Heart left ventricle (tissue), 16 donors: ENCODE results near the gene PTPN3. TPM values are rescaled to one million over a fixed set of nuclear protein-coding genes. Genes with fewer than 3 reads are reported as not detected.
"Not testable (repeated sequence)": the region's sequence is repeated elsewhere in the genome, so short reads cannot be mapped to it uniquely, and the experiment has no call there.

Source experiments
- ATAC-seq, 4 donors: fragments of 200-7000 bp; cut with Tn5 transposase; one replicate each; pipeline ENCODE4 v1.9.1; 2020 to 2022; ENCODE audit warnings: moderate library complexity in 4 of 4, mild to moderate bottlenecking in 3 of 4, moderate number of reproducible peaks in 1 of 4
- DNase-seq, 5 donors: peaks; one replicate each; pipeline ENCODE4 v3.0.0-alpha.2; 2020
- H3K27ac ChIP-seq, 12 donors: fragments of 200-600 bp; sonication (generic) in 4 of 12; one replicate each; pipeline versions ENCODE4 v1.5.0 to v1.8.0; 2016 to 2022; ENCODE audit warnings: mild to moderate bottlenecking in 2 of 12
- H3K27me3 ChIP-seq, 9 donors: fragments of 200-600 bp; sonication (generic) in 2 of 9; one replicate each; pipeline versions ENCODE4 v1.5.1 to v1.8.0; 2016 to 2022; ENCODE audit warnings: mild to moderate bottlenecking in 3 of 9
- H3K36me3 ChIP-seq, 9 donors: fragments of 200-600 bp; sonication (generic) in 2 of 9; one replicate each; pipeline versions ENCODE4 v1.5.0 to v1.8.0; 2018 to 2022; ENCODE audit warnings: mild to moderate bottlenecking in 2 of 9
- H3K4me1 ChIP-seq, 12 donors: fragments of 200-600 bp; sonication (generic) in 4 of 12; one replicate each; pipeline versions ENCODE4 v1.5.0 to v1.8.0; 2016 to 2022; ENCODE audit warnings: mild to moderate bottlenecking in 3 of 12
- H3K4me3 ChIP-seq, 12 donors: fragments of 200-600 bp; sonication (generic) in 4 of 12; one replicate each; pipeline versions ENCODE4 v1.5.0 to v1.8.0; 2017 to 2022; ENCODE audit warnings: mild to moderate bottlenecking in 9 of 12, moderate library complexity in 4 of 12
- H3K9me3 ChIP-seq, 12 donors: fragments of 200-600 bp; sonication (generic) in 4 of 12; one replicate each; pipeline versions ENCODE4 v1.5.0 to v1.8.0; 2016 to 2022; ENCODE audit warnings: mild to moderate bottlenecking in 1 of 12
- POLR2A ChIP-seq, 2 donors: fragments of 450-650 bp; IDR thresholded peaks; one replicate each; pipeline ENCODE4 v1.6.1; 2017; ENCODE audit warnings: antibody characterized with exemption in 2 of 2, mild to moderate bottlenecking in 2 of 2, moderate library complexity in 2 of 2
- WGBS, 4 donors: extraction: QIAGEN DNeasy Blood & Tissue Kit in 2 of 4; methylation state at CpG; one replicate each; pipeline versions ENCODE4 v1.1.5 to v1.1.7; 2013 to 2018; 5-methylcytosine and 5-hydroxymethylcytosine counted together
- intact Hi-C, 10 donors: fragments of 100-400 bp; cut with DNase I; formaldehyde crosslinking; loops; one replicate each; pipeline versions ENCODE4 v1.11.1 to v1.14.2; 2022
- polyA plus RNA-seq, 2 donors: library from polyadenylated mRNA; stranded (reverse); fragments of 200-250 nt; gene quantifications; one replicate each; pipeline ENCODE4 v1.2.3, GENCODE V29; 2013
- total RNA-seq, 9 donors: library from RNA; depleted of rRNA in 2 of 9; stranded (reverse); fragments of >200 nt in 2 of 9; fragmentation: NEBNext Ultra II Directional in 3 of 9; extraction: Animal tissue kit (Norgen Biotek cat#: 25700) in 3 of 9; gene quantifications; one replicate each; pipeline versions ENCODE4 v1.1.0 to v1.2.4, GENCODE V29; 2016 to 2023
- TF ChIP-seq, protein P1 (sequence below), 12 donors: fragments of 200-600 bp; sonication (generic) in 4 of 12; IDR thresholded peaks; one replicate each; pipeline versions ENCODE4 v1.5.0 to v1.8.0; 2018 to 2022; ENCODE audit warnings: antibody characterized with exemption in 12 of 12, mild to moderate bottlenecking in 5 of 12
- donor health status: ischemic (EF 13 %, LVEDD 7.1; RV severe dilation, severe dysfunction).
- donor health status: healthy with polysubstance abuse.
- donor health status: DM: no; HTN: yes; CAD: no.
- donor health status: DM: no; HTN: no; CAD: no.
- donor health status: ischemic (EF 25% LVEDD 6.9; RV normal size, moderate dysfunction).
- donor health status: ischemic (EF 25% LVEDD 5.7; RV mildly dilated, moderate dysfunction).
- donor health status: healthy.
- donor health status: DM: yes; HTN: yes; CAD: no.
- donor health status: ischemic (EF 35%, LVEDD 5.7; RV mildly dilated, moderate dysfunction).
- donor health status: nonischemic (EF 11% LVEDD 7.7; RV severe dilation, severe dysfunction).
- donor health status: DM: yes; HTN: yes; CAD: no.
- donor health status: PGD.
- donor health status: ischemic (EF 29% LVEDD 5.4; RV normal size, mild dysfunction).
- donor health status: nonischemic (EF 23%, LVEDD 6.1; RV moderate dilation, normal function).

The PTPN3 gene
- total and polyA plus RNA-seq, 11 donors, result 6.9 to 77.0 (median 51.7) TPM

DNA sequence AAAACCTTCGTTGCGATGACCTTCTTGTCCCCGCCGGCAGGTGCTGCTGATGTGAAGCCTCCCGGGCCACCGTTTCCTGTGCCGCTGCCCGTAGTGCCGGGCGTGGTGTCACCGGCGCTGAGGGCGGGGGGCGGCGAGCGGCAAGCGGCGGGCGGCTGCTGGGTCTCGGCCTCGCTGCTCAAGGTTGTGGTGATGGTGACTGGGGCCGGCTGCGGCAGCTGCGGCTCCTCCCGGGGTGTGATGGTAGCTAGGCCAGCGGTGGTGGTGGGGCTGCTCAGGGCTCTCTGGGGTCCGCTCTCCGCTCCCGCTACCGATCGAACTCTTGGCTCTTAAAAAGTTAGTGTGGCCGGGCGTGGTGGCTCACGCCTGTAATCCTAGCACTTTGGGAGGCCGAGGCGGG is 36.0 kb upstream of the PTPN3 start:
- Histone ChIP-seq H3K4me1 (no peaks in the 10 kb centered on the region), H3K27me3 (peaks cover 0 to 9% (median 0%) of the 10 kb centered on the region in 9 donors), H3K27ac (no peak overlapping the region), H3K36me3 (no peaks in the 10 kb centered on the region), H3K4me3 (no peak overlapping the region), H3K9me3 (no peaks in the 10 kb centered on the region)
- DNase-seq (no peak), ATAC-seq (no peak)
- WGBS, 4 donors, result 92 to 96% (median 95%) methylated on average over 30 to 36 of the region's 36 CpGs
- intact Hi-C loops, result no loop called here
- TF ChIP-seq, protein P1, sequence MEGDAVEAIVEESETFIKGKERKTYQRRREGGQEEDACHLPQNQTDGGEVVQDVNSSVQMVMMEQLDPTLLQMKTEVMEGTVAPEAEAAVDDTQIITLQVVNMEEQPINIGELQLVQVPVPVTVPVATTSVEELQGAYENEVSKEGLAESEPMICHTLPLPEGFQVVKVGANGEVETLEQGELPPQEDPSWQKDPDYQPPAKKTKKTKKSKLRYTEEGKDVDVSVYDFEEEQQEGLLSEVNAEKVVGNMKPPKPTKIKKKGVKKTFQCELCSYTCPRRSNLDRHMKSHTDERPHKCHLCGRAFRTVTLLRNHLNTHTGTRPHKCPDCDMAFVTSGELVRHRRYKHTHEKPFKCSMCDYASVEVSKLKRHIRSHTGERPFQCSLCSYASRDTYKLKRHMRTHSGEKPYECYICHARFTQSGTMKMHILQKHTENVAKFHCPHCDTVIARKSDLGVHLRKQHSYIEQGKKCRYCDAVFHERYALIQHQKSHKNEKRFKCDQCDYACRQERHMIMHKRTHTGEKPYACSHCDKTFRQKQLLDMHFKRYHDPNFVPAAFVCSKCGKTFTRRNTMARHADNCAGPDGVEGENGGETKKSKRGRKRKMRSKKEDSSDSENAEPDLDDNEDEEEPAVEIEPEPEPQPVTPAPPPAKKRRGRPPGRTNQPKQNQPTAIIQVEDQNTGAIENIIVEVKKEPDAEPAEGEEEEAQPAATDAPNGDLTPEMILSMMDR (IDR thresholded peaks at IDR 0.05), result no peak
- no peak for TF ChIP-seq POLR2A (IDR thresholded peaks at IDR 0.05)

DNA sequence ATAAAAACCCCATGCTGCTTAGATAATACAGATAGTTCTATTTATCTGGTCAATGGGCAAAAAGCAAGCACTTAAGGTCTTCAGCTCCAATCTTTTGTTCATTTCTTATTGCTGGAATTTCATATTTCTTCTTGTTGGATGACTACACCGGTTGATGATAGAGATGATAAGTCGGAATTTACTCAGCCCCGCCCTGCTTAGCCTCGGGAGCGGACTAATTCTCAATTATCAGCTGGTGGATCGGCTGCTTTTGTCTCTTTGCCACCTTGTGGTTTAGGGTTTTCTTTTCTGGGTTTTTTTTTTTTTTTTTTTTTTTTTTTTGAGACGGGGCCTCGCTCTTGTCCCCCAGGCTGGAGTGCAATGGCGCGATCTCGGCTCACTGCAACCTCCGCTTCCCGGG is 34.5 kb upstream of the PTPN3 start:
- H3K27me3 ChIP-seq, ATAC-seq, H3K4me1 ChIP-seq, intact Hi-C loops, DNase-seq, H3K4me3 ChIP-seq, H3K9me3 ChIP-seq, H3K36me3 ChIP-seq, H3K27ac ChIP-seq: not testable (repeated sequence)
- WGBS, 4 donors, result 86 to 89% (median 87%) methylated on average over 13 of the region's 13 CpGs

DNA sequence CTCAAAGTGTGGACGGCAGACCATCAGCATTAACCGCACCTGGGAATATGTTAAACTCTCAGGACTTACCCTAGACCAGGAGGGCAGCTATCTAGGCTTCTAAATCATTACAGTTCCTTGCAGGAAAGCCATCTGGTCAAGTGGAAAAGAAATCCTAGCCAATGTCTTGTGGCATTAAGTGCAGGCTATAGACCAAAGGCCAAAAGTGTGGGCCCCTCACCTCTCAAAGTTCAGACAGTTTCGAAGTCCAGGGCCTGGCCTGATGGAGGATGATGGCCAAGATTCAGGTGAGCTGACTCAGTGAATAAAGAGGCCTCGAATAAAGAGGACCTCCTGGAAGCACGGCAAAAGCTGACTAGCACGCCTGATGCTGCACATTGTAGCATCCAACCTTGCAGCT is 24.0 kb upstream of the PTPN3 start:
- TF ChIP-seq POLR2A (IDR thresholded peaks at IDR 0.05), result no peak
- TF ChIP-seq, protein P1 (IDR thresholded peaks at IDR 0.05), result no peak
- ATAC-seq (no peak), DNase-seq (no peak)
- no peak overlapping the region for H3K4me3 ChIP-seq
- no peaks in the 10 kb centered on the region for H3K36me3 ChIP-seq
- no peaks in the 10 kb centered on the region for H3K27me3 ChIP-seq
- no peaks in the 10 kb centered on the region for H3K4me1 ChIP-seq
- H3K27ac ChIP-seq, result no peak overlapping the region
- H3K9me3 ChIP-seq, result no peaks in the 10 kb centered on the region
- intact Hi-C loops, result loop anchor here in 4 of 10 donors (5.0 to 10.0 kb wide), 3 partner anchors 80 to 280 kb away; no protein-coding TSS in a partner anchor
- 85 to 89% (median 87%) methylated on average over 6 of the region's 6 CpGs for WGBS, 4 donors

DNA sequence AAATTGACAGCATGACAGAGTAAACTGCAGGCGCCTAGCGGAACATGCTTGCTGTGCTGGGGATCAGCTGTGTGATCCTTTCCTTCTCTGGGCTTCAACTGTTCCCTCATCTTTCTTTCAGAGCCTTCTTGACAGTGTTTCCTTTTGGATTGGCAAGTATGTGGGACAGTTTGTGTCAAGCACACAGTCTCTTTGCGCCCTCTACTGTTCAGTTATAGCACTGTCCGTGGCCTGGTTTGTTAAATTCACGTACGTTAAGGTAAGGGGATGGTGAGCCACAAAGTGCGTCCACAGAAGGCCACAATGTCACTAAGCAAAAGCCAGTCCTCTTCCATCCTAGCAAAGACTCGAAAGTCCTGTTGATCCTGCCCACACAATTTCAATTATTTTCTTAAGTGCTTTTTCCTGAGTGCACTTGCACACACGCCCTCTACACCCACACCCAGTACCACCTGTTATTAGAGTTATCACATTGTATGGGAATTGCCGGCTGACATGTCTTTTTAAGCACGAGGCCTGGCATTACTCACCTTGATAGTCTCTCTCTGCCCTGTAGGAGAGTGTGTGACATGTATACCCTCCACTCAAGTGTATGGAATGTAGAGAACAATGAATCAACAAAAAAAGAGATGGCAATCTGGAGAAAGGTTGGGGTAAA is 22.5 kb upstream of the PTPN3 start:
- Histone ChIP-seq H3K4me1 (no peaks in the 10 kb centered on the region), H3K27ac (no peak overlapping the region), H3K9me3 (no peaks in the 10 kb centered on the region), H3K4me3 (no peak overlapping the region), H3K36me3 (no peaks in the 10 kb centered on the region), H3K27me3 (peaks cover 0 to 2% (median 0%) of the 10 kb centered on the region in 9 donors)
- ATAC-seq (peak; percentile 46 to 92 (median 86)), DNase-seq (peak in 3 of 5 donors; percentile 36 to 40 (median 39))
- intact Hi-C loops, result loop anchor here in 5 of 10 donors (2.0 to 10.0 kb wide), 4 partner anchors 78 to 278 kb away; no protein-coding TSS in a partner anchor
- 12 to 15% (median 15%) methylated on average over 11 of the region's 11 CpGs for WGBS, 4 donors
- no peak for TF ChIP-seq POLR2A (IDR thresholded peaks at IDR 0.05)
- TF ChIP-seq, protein P1 (IDR thresholded peaks at IDR 0.05), result peak; percentile 66 to 89 (median 84)
